ENCODE results near the gene AUNIP.

AUNIP gene

GRCh38 chr1:25869909-25870606 lies 10.8 kb upstream of the AUNIP start:
- TF ChIP-seq CTCF (IDR thresholded peaks at IDR 0.05; ENCODE audit: unreplicated experiment in 3 of 3): no peak
- Mint-ChIP-seq H3K36me3 (ENCODE audit: low read depth) (peaks cover 8% of the 10 kb centered on the region), H3K27me3 (ENCODE audit: low read depth) (no peaks in the 10 kb centered on the region)

GRCh38 chr1:25867210-25867991 lies 8.1 kb upstream of the AUNIP start:
- H3K36me3 Mint-ChIP-seq (ENCODE audit: low read depth): peaks cover 25% of the 10 kb centered on the region
- peak overlapping the region; percentile 85 to 96 (median 89) for H3K27ac Mint-ChIP-seq
- H3K9me3 Mint-ChIP-seq: no peaks in the 10 kb centered on the region
- peak overlapping the region in 1 of 3 experiments; percentile 11 for H3K4me3 Mint-ChIP-seq
- peaks cover 14% of the 10 kb centered on the region for H3K4me1 Mint-ChIP-seq
- H3K27me3 Mint-ChIP-seq (ENCODE audit: low read depth): no peaks in the 10 kb centered on the region
- no peak for TF ChIP-seq CTCF (IDR thresholded peaks at IDR 0.05; ENCODE audit: unreplicated experiment in 3 of 3)

More at GRCh38 chr1:25869909-25870606, 10.8 kb upstream of the AUNIP start:
- Mint-ChIP-seq H3K27ac (peak overlapping the region; percentile 73 to 96 (median 74)), H3K9me3 (no peaks in the 10 kb centered on the region), H3K4me1 (peaks cover 23% of the 10 kb centered on the region), H3K4me3 (peak overlapping the region in 1 of 3 experiments; percentile 47)

GRCh38 chr1:25866288-25866687 lies 7.0 kb upstream of the AUNIP start:
- Mint-ChIP-seq H3K36me3 (ENCODE audit: low read depth) (peaks cover 28% of the 10 kb centered on the region), H3K27ac (peak overlapping the region; percentile 66 to 96 (median 87)), H3K4me1 (peaks cover 23% of the 10 kb centered on the region), H3K4me3 (peak overlapping the region in 2 of 3 experiments; percentile 46 to 49), H3K9me3 (no peaks in the 10 kb centered on the region), H3K27me3 (ENCODE audit: low read depth) (peaks cover 4% of the 10 kb centered on the region)
- TF ChIP-seq CTCF (IDR thresholded peaks at IDR 0.05; ENCODE audit: unreplicated experiment in 3 of 3): no peak

- H3K9me3 Mint-ChIP-seq: no peaks in the 10 kb centered on the region
- no peak overlapping the region for H3K4me3 Mint-ChIP-seq
- peaks cover 33% of the 10 kb centered on the region for H3K36me3 Mint-ChIP-seq (ENCODE audit: low read depth)
- H3K4me1 Mint-ChIP-seq: peaks cover 28% of the 10 kb centered on the region
- peaks cover 4% of the 10 kb centered on the region for H3K27me3 Mint-ChIP-seq (ENCODE audit: low read depth)
- peak overlapping the region in 2 of 3 experiments; percentile 16 to 29 for H3K27ac Mint-ChIP-seq
- TF ChIP-seq CTCF (IDR thresholded peaks at IDR 0.05; ENCODE audit: unreplicated experiment in 3 of 3): no peak
Observed at GRCh38 chr1:25864434-25864833, 5.2 kb upstream of the AUNIP start.

- Mint-ChIP-seq H3K4me1 (peaks cover 35% of the 10 kb centered on the region), H3K27ac (peak overlapping the region in 2 of 3 experiments; percentile 16 to 29), H3K27me3 (ENCODE audit: low read depth) (peaks cover 8% of the 10 kb centered on the region), H3K9me3 (no peaks in the 10 kb centered on the region), H3K36me3 (ENCODE audit: low read depth) (peaks cover 33% of the 10 kb centered on the region), H3K4me3 (no peak overlapping the region)
- TF ChIP-seq CTCF (IDR thresholded peaks at IDR 0.05; ENCODE audit: unreplicated experiment in 3 of 3): no peak
Observed at GRCh38 chr1:25863486-25864262, 4.4 kb upstream of the AUNIP start.

All from nephron (organoid).